Effector memory CD4-positive, alpha-beta T cell (primary cell): ENCODE results near the gene FYN.
A peak's percentile ranks its signal among the peaks of the same experiment; 100 is the strongest.

Source experiments
- DNase-seq, 3 donors: peaks; one replicate each; pipeline ENCODE4 v3.0.0-alpha.2; 2020
- H3K27ac ChIP-seq: 2 replicates; pipeline ENCODE4 v1.7.0; 2013; ENCODE audit warnings: mild to moderate bottlenecking, low read length, moderate library complexity; ENCODE audit not compliant: insufficient read depth, poor library complexity, severe bottlenecking
- H3K27me3 ChIP-seq: replicated peaks from 2 replicates; pipeline ENCODE4 v1.7.0; 2013; ENCODE audit warnings: mild to moderate bottlenecking, low read length; ENCODE audit not compliant: insufficient read depth, control insufficient read depth, poor library complexity, severe bottlenecking
- H3K36me3 ChIP-seq: 2 replicates; pipeline ENCODE4 v1.7.0; 2013; ENCODE audit warnings: mild to moderate bottlenecking, low read length, moderate library complexity; ENCODE audit not compliant: control insufficient read depth, insufficient read depth
- H3K4me1 ChIP-seq: 2 replicates; pipeline ENCODE4 v1.7.0; 2013; ENCODE audit warnings: low read length, mild to moderate bottlenecking; ENCODE audit not compliant: control insufficient read depth, insufficient read depth, poor library complexity, severe bottlenecking
- H3K4me3 ChIP-seq: 2 replicates; pipeline ENCODE4 v1.7.0; 2013; ENCODE audit warnings: low read length, low read depth, mild to moderate bottlenecking; ENCODE audit not compliant: insufficient read depth, poor library complexity, severe bottlenecking
- H3K9me3 ChIP-seq: 2 replicates; pipeline ENCODE4 v1.7.0; 2013; ENCODE audit warnings: mild to moderate bottlenecking, low read length, moderate library complexity; ENCODE audit not compliant: control insufficient read depth

FYN gene

DNA sequence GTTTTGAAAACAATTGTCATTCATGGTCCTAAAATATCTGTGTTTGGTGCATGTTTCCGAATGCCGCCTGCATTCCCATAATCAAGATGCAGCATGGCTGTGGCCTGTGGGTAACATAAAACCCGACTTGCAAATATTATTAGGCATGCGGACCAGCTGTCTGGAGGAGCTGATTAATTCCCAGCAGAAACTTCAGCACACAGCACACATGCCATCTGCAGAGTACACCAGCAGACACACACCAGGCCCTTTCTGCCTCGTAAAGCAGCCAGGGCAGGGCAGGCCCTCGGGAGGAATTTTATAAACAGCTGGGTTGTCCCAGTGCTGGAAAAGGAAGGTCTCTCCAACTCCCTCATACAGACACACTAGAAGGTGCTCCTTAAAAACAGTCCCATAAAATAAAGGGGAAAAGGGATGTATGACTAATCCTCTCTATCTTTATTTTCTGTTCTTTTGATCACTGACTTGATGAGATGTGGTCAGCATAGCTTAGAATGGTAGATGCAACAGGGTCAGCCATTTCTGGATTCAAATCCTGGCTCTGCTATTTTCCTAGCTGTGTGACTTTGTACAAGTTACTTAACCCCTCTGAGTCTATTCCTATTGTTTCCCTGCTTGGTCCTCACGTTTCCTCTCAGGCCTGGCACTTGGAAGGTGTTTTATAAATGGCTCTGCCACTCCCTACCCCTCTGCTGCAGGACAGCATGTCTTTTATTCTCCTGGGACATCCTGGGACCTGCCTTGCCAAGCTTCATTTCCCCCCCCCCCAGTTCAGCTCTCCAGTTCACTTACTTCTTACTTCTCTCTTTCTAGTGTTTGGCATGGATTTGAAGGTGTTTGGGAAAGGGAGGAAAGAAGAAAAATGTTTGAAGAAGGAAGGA is 181.7 kb downstream of the FYN start:
- no peaks in the 10 kb centered on the region for H3K9me3 ChIP-seq
- peaks cover 80% of the 10 kb centered on the region for H3K36me3 ChIP-seq
- no peak overlapping the region for H3K4me3 ChIP-seq
- H3K27ac ChIP-seq = no peak overlapping the region
- peaks cover 19% of the 10 kb centered on the region for H3K4me1 ChIP-seq
- no peak for DNase-seq
- no peaks in the 10 kb centered on the region for H3K27me3 ChIP-seq

DNA sequence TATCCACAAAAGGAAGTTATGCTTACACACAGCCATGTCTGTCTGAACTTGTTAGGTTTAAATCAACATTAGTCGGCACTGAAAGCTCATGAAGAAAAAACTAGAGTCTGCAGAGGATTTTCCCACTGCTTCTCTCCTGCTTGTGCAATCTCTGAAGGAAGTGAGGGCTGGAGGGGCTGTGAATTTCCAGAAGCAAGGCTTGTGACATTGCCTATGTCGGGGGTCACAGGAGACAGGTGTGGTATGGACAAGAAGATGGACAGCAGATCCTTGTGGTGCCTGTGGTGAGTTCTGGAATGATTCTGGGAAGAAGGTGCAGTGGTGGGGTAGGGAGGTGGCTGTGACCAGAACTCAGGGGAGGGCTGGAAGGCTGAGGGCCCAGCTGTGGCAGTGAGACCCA is 183.3 kb downstream of the FYN start:
- Histone ChIP-seq H3K9me3 (no peaks in the 10 kb centered on the region), H3K27ac (no peak overlapping the region), H3K4me3 (no peak overlapping the region), H3K27me3 (no peaks in the 10 kb centered on the region), H3K4me1 (peaks cover 34% of the 10 kb centered on the region), H3K36me3 (peaks cover 83% of the 10 kb centered on the region)
- DNase-seq = no peak

DNA sequence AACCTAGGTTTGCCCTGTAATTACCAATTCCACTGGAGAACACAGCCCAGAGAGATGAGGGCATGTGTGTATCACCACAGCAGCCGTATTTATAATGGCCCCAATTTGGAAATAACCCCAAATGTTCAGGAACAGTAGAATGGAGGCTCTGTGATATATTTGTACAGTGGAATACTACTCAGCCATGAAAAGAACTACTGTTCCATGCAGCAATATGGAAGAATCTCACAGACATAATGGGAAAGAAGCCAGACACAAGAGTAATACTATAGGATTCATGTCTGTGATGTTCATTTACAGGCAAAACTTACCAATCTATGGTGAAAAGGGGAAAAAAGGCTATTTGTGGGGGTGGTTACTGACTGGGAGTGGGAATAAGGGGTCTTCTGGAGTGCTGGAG is 183.8 kb downstream of the FYN start:
- Histone ChIP-seq H3K27ac (no peak overlapping the region), H3K27me3 (no peaks in the 10 kb centered on the region), H3K9me3 (no peaks in the 10 kb centered on the region), H3K4me3 (no peak overlapping the region), H3K36me3 (peaks cover 79% of the 10 kb centered on the region), H3K4me1 (peaks cover 40% of the 10 kb centered on the region)
- DNase-seq = no peak

DNA sequence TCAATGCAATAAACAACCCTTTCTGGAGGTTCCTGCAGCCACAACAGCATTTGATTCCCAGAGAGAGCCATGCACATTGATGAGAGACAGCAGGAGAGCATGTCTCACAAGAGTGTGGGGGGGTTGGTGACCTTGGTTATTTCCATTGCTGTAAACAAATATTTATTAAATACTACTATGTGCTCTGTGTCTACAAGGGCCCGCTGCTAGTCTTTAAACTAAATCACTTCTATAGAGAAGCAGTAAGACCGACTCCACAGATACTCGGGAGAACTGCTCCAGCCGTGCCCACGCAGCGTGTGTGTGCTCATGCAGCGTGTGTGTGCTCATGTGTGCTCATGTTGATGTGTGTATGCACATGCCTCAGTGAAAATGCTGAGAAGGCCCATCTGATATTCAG is 184.9 kb downstream of the FYN start:
- peaks cover 71% of the 10 kb centered on the region for H3K36me3 ChIP-seq
- H3K4me3 ChIP-seq = no peak overlapping the region
- no peaks in the 10 kb centered on the region for H3K27me3 ChIP-seq
- no peak overlapping the region for H3K27ac ChIP-seq
- no peak for DNase-seq
- no peaks in the 10 kb centered on the region for H3K9me3 ChIP-seq
- H3K4me1 ChIP-seq = peaks cover 40% of the 10 kb centered on the region

DNA sequence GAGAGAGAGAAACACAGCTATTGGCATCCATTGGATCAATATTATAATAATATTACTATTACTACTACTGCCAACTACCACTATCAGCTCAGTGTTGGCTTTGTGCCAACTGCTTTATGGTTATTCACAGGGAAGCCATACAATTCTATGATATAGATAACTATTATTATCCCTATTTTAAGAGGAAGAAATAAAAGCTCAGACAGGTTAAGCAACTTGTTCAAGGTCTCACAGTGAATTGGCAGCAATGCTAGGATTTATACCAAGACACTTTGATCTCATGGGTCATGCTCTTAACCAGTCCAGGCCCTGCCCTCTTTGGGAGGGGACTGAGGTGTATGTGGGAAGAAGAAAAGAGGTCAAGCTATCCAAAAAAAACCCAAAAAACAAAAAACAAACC is 185.6 kb downstream of the FYN start:
- H3K36me3 ChIP-seq = peaks cover 71% of the 10 kb centered on the region
- no peak overlapping the region for H3K4me3 ChIP-seq
- H3K4me1 ChIP-seq = peaks cover 41% of the 10 kb centered on the region
- H3K27me3 ChIP-seq = no peaks in the 10 kb centered on the region
- DNase-seq = no peak
- H3K27ac ChIP-seq = no peak overlapping the region
- H3K9me3 ChIP-seq = no peaks in the 10 kb centered on the region

DNA sequence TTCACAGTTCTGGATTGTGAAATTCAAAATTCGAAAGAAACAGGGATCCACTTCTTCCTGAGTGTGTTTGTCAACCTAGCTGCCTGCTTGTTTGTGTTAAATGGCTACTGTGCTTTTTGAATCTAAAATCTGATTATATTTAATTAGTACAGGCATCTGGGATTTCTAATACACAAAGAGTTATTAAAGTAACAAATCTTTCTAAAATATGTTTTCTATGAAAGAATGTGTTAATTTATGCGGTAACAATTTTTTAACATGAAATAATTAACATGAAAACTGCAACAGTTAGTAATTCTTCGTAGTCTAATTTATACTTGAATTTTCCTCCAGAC is 186.4 kb downstream of the FYN start:
- no peak for DNase-seq
- peaks cover 35% of the 10 kb centered on the region for H3K4me1 ChIP-seq
- no peaks in the 10 kb centered on the region for H3K27me3 ChIP-seq
- H3K36me3 ChIP-seq = peaks cover 71% of the 10 kb centered on the region
- no peak overlapping the region for H3K4me3 ChIP-seq
- no peaks in the 10 kb centered on the region for H3K9me3 ChIP-seq
- H3K27ac ChIP-seq = no peak overlapping the region

DNA sequence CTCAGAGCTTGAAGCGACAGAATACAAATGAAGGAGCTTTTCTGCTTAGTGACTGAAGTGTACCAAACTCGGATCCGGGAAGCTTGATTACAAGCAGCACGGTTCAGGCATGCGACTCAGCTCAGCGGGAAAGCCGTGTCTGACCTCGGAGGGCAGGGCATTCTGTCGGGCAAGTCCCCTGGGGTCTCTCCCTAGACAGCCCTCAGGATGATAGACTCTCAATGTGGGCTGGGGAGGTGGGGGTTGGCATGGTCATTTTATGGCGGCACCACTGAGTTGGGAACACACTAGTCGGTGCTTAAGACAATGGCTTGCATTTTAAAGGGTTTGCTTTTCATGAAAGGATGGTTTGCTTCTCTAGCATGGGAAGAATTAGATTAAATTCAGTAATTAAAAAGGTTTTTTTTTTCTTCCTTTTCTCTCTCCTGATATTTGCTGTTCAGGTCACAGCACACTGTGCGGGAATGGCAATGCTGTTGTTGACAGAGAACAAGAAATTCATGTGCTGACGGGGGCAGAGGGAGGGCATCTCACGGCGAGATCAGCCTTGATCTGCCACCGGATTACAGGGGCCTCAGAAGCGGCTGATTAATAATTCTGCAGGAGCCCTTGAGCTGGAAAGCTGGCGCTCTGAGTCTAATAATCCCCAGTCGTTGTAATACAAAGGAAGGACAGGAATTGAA is 186.9 kb downstream of the FYN start:
- H3K27me3 ChIP-seq = no peaks in the 10 kb centered on the region
- no peaks in the 10 kb centered on the region for H3K9me3 ChIP-seq
- H3K36me3 ChIP-seq = peaks cover 68% of the 10 kb centered on the region
- H3K4me3 ChIP-seq = no peak overlapping the region
- H3K27ac ChIP-seq = no peak overlapping the region
- peaks cover 35% of the 10 kb centered on the region for H3K4me1 ChIP-seq
- no peak for DNase-seq

DNA sequence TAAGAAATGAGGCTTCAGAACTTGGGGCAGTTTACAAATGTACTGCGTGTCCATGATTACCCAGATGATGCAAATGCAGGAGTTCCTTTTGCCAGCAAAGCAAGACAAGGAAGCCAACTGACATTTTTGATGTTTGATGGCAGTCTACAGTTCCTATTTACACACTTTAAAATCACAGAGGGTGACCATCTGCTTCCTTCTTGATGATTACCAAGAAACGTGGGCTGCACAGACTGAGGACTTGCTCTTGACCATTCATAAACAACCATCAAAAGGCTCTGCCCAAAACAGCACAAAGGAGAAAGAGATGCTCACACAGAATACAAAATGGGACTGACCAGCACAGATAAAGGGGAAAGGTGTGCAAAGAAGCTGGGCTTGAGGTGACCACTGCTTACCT is 187.7 kb downstream of the FYN start:
- Histone ChIP-seq H3K36me3 (peaks cover 62% of the 10 kb centered on the region), H3K4me3 (no peak overlapping the region), H3K27ac (no peak overlapping the region), H3K4me1 (peaks cover 35% of the 10 kb centered on the region), H3K9me3 (no peaks in the 10 kb centered on the region), H3K27me3 (no peaks in the 10 kb centered on the region)
- DNase-seq = no peak

DNA sequence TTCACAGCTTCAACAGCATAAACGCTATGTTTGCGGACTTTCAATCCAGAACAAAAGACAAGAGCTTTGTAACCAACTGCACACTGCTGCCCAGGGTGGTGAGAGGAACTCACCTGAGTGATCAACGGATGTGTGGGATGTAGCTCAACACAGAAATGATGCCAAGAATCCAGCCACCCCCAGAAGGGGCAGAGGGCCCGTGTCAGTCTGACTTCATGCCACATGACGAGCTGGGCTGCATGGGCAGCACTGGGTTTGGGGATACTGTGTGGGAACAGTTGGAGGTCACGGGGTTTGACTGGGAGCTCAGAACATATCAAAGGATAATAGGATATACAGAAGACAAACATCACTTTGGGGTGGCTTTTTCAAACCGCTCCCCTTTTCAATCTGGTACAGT is 188.2 kb downstream of the FYN start:
- Histone ChIP-seq H3K4me1 (peaks cover 35% of the 10 kb centered on the region), H3K4me3 (no peak overlapping the region), H3K36me3 (peaks cover 60% of the 10 kb centered on the region), H3K27ac (no peak overlapping the region), H3K9me3 (no peaks in the 10 kb centered on the region), H3K27me3 (no peaks in the 10 kb centered on the region)
- no peak for DNase-seq

DNA sequence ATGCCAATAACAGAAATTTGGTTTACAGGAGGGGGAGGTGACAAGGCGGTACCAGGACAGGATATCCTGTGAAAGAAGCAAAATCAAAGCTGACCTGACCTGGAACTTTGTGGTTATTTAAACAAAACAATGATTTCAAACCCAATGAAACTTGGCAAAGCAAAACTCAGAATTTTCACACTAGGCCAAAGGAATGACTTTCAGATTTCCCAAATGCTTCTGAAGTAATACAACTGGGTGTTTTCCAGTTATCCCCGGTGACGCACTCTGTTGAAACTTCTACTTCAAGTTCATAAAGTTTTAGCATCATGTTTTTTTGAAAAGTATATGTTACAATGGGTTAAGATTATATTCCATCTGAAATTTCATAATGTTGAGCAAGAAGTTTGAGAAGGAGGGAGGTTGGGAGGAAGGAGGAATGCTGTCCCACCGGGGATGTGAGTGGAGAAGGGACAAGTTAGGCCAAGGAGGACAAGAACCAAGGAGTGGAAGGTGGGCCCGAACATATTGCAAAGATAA is 189.4 kb downstream of the FYN start:
- H3K9me3 ChIP-seq = no peaks in the 10 kb centered on the region
- peaks cover 49% of the 10 kb centered on the region for H3K36me3 ChIP-seq
- H3K4me3 ChIP-seq = no peak overlapping the region
- peak overlapping the region; percentile 43 for H3K27ac ChIP-seq
- H3K27me3 ChIP-seq = no peaks in the 10 kb centered on the region
- DNase-seq = no peak
- H3K4me1 ChIP-seq = peaks cover 35% of the 10 kb centered on the region
